Astrocyte (in vitro differentiated cells and primary cell): ENCODE data around the gene SRRT. TPM values are rescaled to one million over a fixed set of nuclear protein-coding genes. Genes with fewer than 3 reads are reported as not detected.

ENCODE experiments used
- DNase-seq: peaks from one replicate; pipeline ENCODE4 v3.0.0-alpha.2; 2010; ENCODE audit warnings: low read depth
- FAIRE-seq: peaks from 2 replicates; lab custom pipeline; 2011; peaks lifted over from hg19 to GRCh38; lab: Jason Lieb, UNC
- H2AFZ ChIP-seq: 2 replicates; pipeline ENCODE4 v1.6.0; 2012; ENCODE audit warnings: low read depth, low read length, inconsistent platforms
- H3K27ac ChIP-seq: 2 replicates; pipeline ENCODE4 v1.5.1; 2011; ENCODE audit warnings: low read depth, low read length, inconsistent platforms
- H3K27me3 ChIP-seq: 2 replicates; pipeline ENCODE4 v1.6.0; 2011; ENCODE audit warnings: low read length, inconsistent platforms; ENCODE audit not compliant: insufficient read depth
- H3K36me3 ChIP-seq: 2 replicates; pipeline ENCODE4 v1.5.1; 2011; ENCODE audit warnings: low read length, inconsistent platforms; ENCODE audit not compliant: insufficient read depth
- H3K4me1 ChIP-seq: 2 replicates; pipeline ENCODE4 v1.5.1; 2011; ENCODE audit warnings: low read length, inconsistent platforms; ENCODE audit not compliant: insufficient read depth
- H3K4me2 ChIP-seq: 2 replicates; pipeline ENCODE4 v1.6.0; 2012; ENCODE audit warnings: low read length, inconsistent platforms
- H3K4me3 ChIP-seq: 2 replicates; pipeline ENCODE4 v1.5.1; 2011; ENCODE audit warnings: low read depth, mild to moderate bottlenecking, low read length, inconsistent platforms; ENCODE audit not compliant: insufficient read depth
- H3K79me2 ChIP-seq: 2 replicates; pipeline ENCODE4 v1.6.0; 2012; ENCODE audit warnings: mild to moderate bottlenecking, low read length, inconsistent platforms; ENCODE audit not compliant: insufficient read depth
- H3K9ac ChIP-seq: 2 replicates; pipeline ENCODE4 v1.6.0; 2012; ENCODE audit warnings: mild to moderate bottlenecking, low read length, inconsistent platforms
- H3K9me3 ChIP-seq: 2 replicates; pipeline ENCODE4 v1.5.1; 2012; ENCODE audit warnings: low read depth, mild to moderate bottlenecking, low read length, inconsistent platforms; ENCODE audit not compliant: insufficient read depth
- H4K20me1 ChIP-seq: 2 replicates; pipeline ENCODE4 v1.6.0; 2012; ENCODE audit warnings: low read length, inconsistent platforms; ENCODE audit not compliant: insufficient read depth
- H3K27ac Mint-ChIP-seq: one replicate; pipeline ENCODE4 v1.8.0; 2021; ENCODE audit warnings: mild to moderate bottlenecking, mixed read lengths; ENCODE audit not compliant: unreplicated experiment
- H3K27me3 Mint-ChIP-seq: one replicate; pipeline ENCODE4 v1.8.0; 2021; ENCODE audit warnings: low read depth, mixed read lengths; ENCODE audit not compliant: unreplicated experiment
- H3K36me3 Mint-ChIP-seq: one replicate; pipeline ENCODE4 v1.8.0; 2021; ENCODE audit warnings: low read depth, mixed read lengths; ENCODE audit not compliant: unreplicated experiment
- H3K4me1 Mint-ChIP-seq: one replicate; pipeline ENCODE4 v1.8.0; 2021; ENCODE audit warnings: low read depth, mixed read lengths; ENCODE audit not compliant: unreplicated experiment
- H3K4me3 Mint-ChIP-seq: one replicate; pipeline ENCODE4 v1.8.0; 2021; ENCODE audit warnings: mild to moderate bottlenecking, moderate library complexity, mixed read lengths; ENCODE audit not compliant: unreplicated experiment
- H3K9me3 Mint-ChIP-seq: one replicate; pipeline ENCODE4 v1.8.0; 2021; ENCODE audit warnings: mild to moderate bottlenecking, mixed read lengths; ENCODE audit not compliant: unreplicated experiment
- EZH2 ChIP-seq: IDR thresholded peaks from 2 replicates; pipeline ENCODE4 v1.6.1; 2012; ENCODE audit warnings: mild to moderate bottlenecking, low read length, inconsistent platforms; ENCODE audit not compliant: insufficient read depth
- total RNA-seq: library from RNA; stranded (reverse); gene quantifications from 2 replicates; pipeline ENCODE4 v1.2.1, GENCODE V29; 2021
- TF ChIP-seq, protein P1 (sequence below): IDR thresholded peaks from 2 replicates; pipeline ENCODE4 v1.5.1; 2011; ENCODE audit warnings: low read depth, mild to moderate bottlenecking, inconsistent platforms, low read length, moderate library complexity; ENCODE audit not compliant: insufficient read depth

SRRT gene
- total RNA-seq, 1 donor from 2014 or later = 118 TPM

DNA sequence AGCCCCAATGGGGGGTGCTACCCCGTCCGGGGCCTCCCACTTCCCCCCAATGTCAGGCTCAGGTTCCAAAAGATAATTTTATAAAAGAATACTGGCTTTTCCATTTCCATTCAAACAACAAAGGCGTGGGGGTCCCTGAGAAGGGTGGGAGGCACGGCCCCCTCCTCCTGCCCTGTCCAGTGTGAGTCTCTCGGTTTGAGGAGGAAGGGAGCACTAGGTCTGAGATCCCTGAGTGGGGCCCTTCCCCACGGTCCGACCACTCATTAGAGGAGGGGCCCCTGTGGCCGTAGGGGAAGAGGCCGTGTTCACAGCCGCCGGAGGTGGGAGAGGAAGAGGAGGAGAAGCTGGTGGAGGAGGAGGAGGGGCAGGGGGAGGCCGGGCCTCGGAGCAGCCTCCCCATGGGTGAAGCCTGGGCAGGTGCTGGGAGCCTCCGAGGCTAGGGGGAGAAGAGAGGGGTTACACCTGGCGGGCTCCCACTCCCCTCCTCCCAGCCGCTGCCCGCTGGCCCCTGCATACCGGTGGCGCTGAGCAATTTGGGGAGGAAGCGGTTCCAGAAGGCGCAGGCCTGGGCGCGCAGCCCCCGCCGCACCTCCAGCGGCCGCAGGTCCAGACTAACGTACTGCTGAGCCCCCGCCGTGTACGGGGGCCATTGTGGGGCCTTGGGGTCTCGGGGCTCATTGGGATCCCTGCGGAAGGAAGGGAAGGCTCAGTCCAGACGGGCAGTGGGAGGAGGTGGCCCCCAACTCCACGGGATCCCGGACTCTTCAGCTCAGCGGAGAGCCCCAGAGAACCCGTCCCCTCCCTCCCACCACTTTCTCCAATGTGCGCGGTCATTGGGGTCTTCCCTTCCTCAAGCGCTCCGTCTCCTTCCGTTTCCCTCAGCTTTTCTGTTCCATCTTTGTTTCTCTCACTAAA, 16.0 kb downstream of the SRRT start:
- H3K27ac ChIP-seq = peak overlapping the region; percentile 68
- H3K36me3 ChIP-seq = peaks cover 18% of the 10 kb centered on the region
- FAIRE-seq (no peak), DNase-seq (no peak)
- peaks cover under 1% of the 10 kb centered on the region for H3K27me3 ChIP-seq
- peaks cover 28% of the 10 kb centered on the region for H4K20me1 ChIP-seq
- peak overlapping the region; percentile 96 for H3K4me2 ChIP-seq
- peak overlapping the region; percentile 74 for H3K9ac ChIP-seq
- no peaks in the 10 kb centered on the region for H3K9me3 Mint-ChIP-seq
- peak overlapping the region; percentile 89 for H3K4me3 Mint-ChIP-seq
- H3K4me1 ChIP-seq = peaks cover 40% of the 10 kb centered on the region
- H3K9me3 ChIP-seq = no peaks in the 10 kb centered on the region
- H3K27me3 Mint-ChIP-seq = peaks cover 2% of the 10 kb centered on the region
- H3K79me2 ChIP-seq = peaks cover 36% of the 10 kb centered on the region
- peak overlapping the region; percentile 96 for H3K27ac Mint-ChIP-seq
- H3K4me3 ChIP-seq = peak overlapping the region; percentile 45
- TF ChIP-seq, protein P1, sequence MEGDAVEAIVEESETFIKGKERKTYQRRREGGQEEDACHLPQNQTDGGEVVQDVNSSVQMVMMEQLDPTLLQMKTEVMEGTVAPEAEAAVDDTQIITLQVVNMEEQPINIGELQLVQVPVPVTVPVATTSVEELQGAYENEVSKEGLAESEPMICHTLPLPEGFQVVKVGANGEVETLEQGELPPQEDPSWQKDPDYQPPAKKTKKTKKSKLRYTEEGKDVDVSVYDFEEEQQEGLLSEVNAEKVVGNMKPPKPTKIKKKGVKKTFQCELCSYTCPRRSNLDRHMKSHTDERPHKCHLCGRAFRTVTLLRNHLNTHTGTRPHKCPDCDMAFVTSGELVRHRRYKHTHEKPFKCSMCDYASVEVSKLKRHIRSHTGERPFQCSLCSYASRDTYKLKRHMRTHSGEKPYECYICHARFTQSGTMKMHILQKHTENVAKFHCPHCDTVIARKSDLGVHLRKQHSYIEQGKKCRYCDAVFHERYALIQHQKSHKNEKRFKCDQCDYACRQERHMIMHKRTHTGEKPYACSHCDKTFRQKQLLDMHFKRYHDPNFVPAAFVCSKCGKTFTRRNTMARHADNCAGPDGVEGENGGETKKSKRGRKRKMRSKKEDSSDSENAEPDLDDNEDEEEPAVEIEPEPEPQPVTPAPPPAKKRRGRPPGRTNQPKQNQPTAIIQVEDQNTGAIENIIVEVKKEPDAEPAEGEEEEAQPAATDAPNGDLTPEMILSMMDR = no peak
- TF ChIP-seq EZH2 = no peak
- peaks cover 15% of the 10 kb centered on the region for H3K36me3 Mint-ChIP-seq
- H2AFZ ChIP-seq = peak overlapping the region; percentile 49
- H3K4me1 Mint-ChIP-seq = peaks cover 21% of the 10 kb centered on the region

DNA sequence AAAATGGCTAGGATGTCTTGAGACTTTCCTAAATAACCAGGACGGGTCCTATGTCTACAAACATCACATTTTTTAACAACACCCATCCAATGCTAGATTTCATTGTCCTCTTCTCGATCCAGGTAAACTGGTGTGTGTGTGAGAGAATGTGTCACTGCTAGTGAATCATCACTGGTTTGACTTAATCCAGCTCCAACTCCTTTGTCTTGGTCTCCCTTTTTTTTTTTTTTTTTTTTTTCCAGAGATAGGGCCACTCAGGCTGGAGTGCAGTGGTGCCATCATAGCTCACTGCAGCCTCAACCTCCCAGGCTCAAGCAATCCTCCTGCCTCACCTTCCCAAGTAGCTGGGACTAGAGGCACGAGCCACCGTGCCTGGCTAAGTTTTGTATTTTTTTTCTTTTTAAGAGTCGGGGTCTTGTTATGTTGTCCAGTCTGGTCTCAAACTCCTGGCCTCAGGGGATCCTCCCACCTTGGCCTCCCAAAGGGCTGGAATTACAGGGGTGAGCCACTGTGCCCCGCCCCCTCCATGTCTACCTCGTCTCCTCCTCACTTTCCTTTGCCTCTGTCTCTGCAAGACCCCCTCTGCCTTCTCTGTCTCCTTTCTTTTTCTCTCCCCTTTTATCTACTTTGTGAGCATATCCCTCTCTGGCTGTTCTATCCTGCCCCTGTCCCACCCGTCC, 16.8 kb downstream of the SRRT start:
- FAIRE-seq (no peak), DNase-seq (peak; percentile 27)
- peak overlapping the region; percentile 91 for H3K27ac Mint-ChIP-seq
- Histone ChIP-seq H2AFZ (peak overlapping the region; percentile 49), H3K79me2 (peaks cover 28% of the 10 kb centered on the region), H3K9ac (no peak overlapping the region), H3K4me3 (no peak overlapping the region), H3K9me3 (no peaks in the 10 kb centered on the region), H3K4me1 (peaks cover 40% of the 10 kb centered on the region), H3K27me3 (peaks cover 9% of the 10 kb centered on the region), H4K20me1 (peaks cover 21% of the 10 kb centered on the region), H3K36me3 (peaks cover 14% of the 10 kb centered on the region), H3K27ac (no peak overlapping the region), H3K4me2 (peak overlapping the region; percentile 96)
- H3K4me1 Mint-ChIP-seq = peaks cover 25% of the 10 kb centered on the region
- H3K27me3 Mint-ChIP-seq = peaks cover 8% of the 10 kb centered on the region
- H3K9me3 Mint-ChIP-seq = no peaks in the 10 kb centered on the region
- peak overlapping the region; percentile 84 for H3K4me3 Mint-ChIP-seq
- peaks cover 10% of the 10 kb centered on the region for H3K36me3 Mint-ChIP-seq
- no peak for TF ChIP-seq EZH2
- TF ChIP-seq, protein P1 = no peak
